K562 (cell line): Measurements from ENCODE around the gene GRPEL2. TPM values are rescaled to one million over a fixed set of nuclear protein-coding genes. Genes with fewer than 3 reads are reported as not detected.

Experiments used
- ATAC-seq: fragments of 200-7000 bp; cut with Tn5 transposase; 3 replicates; pipeline ENCODE4 v1.9.1; 2020; ENCODE audit warnings: moderate library complexity
- BruUV-seq: library from RNA; stranded (reverse); fragments of 400-500 nt; replicated peaks from 2 replicates; lab custom pipeline; 2021; lab: Mats Ljungman, UMichigan
- CTCF ChIA-PET: fragments of 300-600 bp; formaldehyde crosslinking; extraction: SDS; loops from one replicate; lab custom pipeline; 2021; ENCODE audit warnings: low intra/inter-chr PET ratio; lab: Yijun Ruan, JAX
- POLR2A ChIA-PET: fragments of 300-600, 350-650 bp; sonication (Branson Sonifier 250); formaldehyde crosslinking; extraction: SDS; loops from one replicate; lab custom pipeline; 2021; ENCODE audit warnings: antibody characterized with exemption, inconsistent platforms; lab: Yijun Ruan, JAX
- DNase-seq, 4 experiments: peaks; one replicate each; pipeline versions ENCODE4 v3.0.0 to v3.0.0-alpha.2; 2011 to 2018; ENCODE audit warnings: low spot score in 3 of 4, mixed read lengths in 3 of 4; ENCODE audit errors: extremely low read depth in 1 of 4
- FAIRE-seq: peaks from 2 replicates; lab custom pipeline; 2011; peaks lifted over from hg19 to GRCh38; lab: Jason Lieb, UNC
- H2AFZ ChIP-seq: 2 replicates; pipeline ENCODE4 v1.6.0; 2011; ENCODE audit warnings: low read depth, low read length, control low read depth, inconsistent platforms
- H3K27ac ChIP-seq: fragments of 200-600 bp; 3 replicates; pipeline ENCODE4 v1.8.0; 2011; ENCODE audit warnings: low read depth, mild to moderate bottlenecking, control low read depth, inconsistent platforms, low read length, moderate library complexity, mixed read lengths; ENCODE audit errors: extremely low read depth
- H3K27me3 ChIP-seq, 2 experiments: fragments of 300-600 bp in 1 of 2; 2 replicates in 1 of 2; 3 replicates in 1 of 2; pipeline versions ENCODE4 v1.6.0 to v1.8.0; 2011; ENCODE audit warnings: inconsistent platforms in 2 of 2, low read length in 2 of 2, mild to moderate bottlenecking in 1 of 2, mixed read lengths in 1 of 2, moderate library complexity in 1 of 2; ENCODE audit not compliant: control insufficient read depth in 2 of 2, insufficient read depth in 2 of 2
- H3K36me3 ChIP-seq: fragments of 300-600 bp; 3 replicates; pipeline ENCODE4 v1.8.0; 2011; ENCODE audit warnings: mild to moderate bottlenecking, low read length, inconsistent platforms; ENCODE audit not compliant: control insufficient read depth, insufficient read depth
- H3K4me1 ChIP-seq, 2 experiments: fragments of 200-600 bp in 1 of 2; replicated peaks in 1 of 2; 2 replicates in 1 of 2; 3 replicates in 1 of 2; pipeline versions ENCODE4 v1.5.1 to v1.8.0; 2011; ENCODE audit warnings: inconsistent platforms in 2 of 2, low read length in 2 of 2, mild to moderate bottlenecking in 1 of 2, mixed read lengths in 1 of 2, moderate library complexity in 1 of 2; ENCODE audit not compliant: control insufficient read depth in 2 of 2, insufficient read depth in 2 of 2
- H3K4me2 ChIP-seq: 2 replicates; pipeline ENCODE4 v1.6.1; 2011; ENCODE audit warnings: low read length, control low read depth, inconsistent platforms, mixed read lengths; ENCODE audit not compliant: insufficient read depth
- H3K4me3 ChIP-seq: fragments of 200-600 bp; sonication (generic), shearing (Covaris generic); 2 replicates; pipeline ENCODE4 v1.5.1; 2016; ENCODE audit warnings: control low read depth, inconsistent platforms
- H3K79me2 ChIP-seq: fragments of 200-600 bp; 3 replicates; pipeline ENCODE4 v1.8.0; 2011; ENCODE audit warnings: low read length, inconsistent platforms; ENCODE audit not compliant: control insufficient read depth, insufficient read depth
- H3K9ac ChIP-seq, 2 experiments: 2 replicates each; pipeline versions ENCODE4 v1.6.0 to v1.6.1; 2011; ENCODE audit warnings: low read depth in 2 of 2, low read length in 2 of 2, control low read depth in 1 of 2, inconsistent platforms in 1 of 2, mild to moderate bottlenecking in 1 of 2, mixed read lengths in 1 of 2; ENCODE audit not compliant: insufficient read depth in 1 of 2
- H3K9me1 ChIP-seq: one replicate; pipeline ENCODE4 v1.6.0; 2011; ENCODE audit warnings: inconsistent platforms, mild to moderate bottlenecking, low read length, moderate library complexity; ENCODE audit not compliant: control insufficient read depth, insufficient read depth
- H3K9me3 ChIP-seq: replicated peaks from 2 replicates; pipeline ENCODE4 v1.5.1; 2011; ENCODE audit warnings: low read depth, low read length, inconsistent platforms; ENCODE audit not compliant: control insufficient read depth, insufficient read depth
- H4K20me1 ChIP-seq: replicated peaks from 2 replicates; pipeline ENCODE4 v1.6.1; 2011; ENCODE audit warnings: low read length, inconsistent platforms, mixed read lengths; ENCODE audit not compliant: control insufficient read depth, insufficient read depth
- SIX5 ChIP-seq, 2 experiments: IDR thresholded peaks; 2 replicates each; pipeline ENCODE4 v1.6.1; 2011; ENCODE audit warnings: low read length in 2 of 2, borderline replicate concordance in 1 of 2, low read depth in 1 of 2, mild to moderate bottlenecking in 1 of 2, moderate library complexity in 1 of 2; ENCODE audit not compliant: insufficient read depth in 1 of 2
- ZFP36 ChIP-seq: fragments of 150-350 bp; IDR thresholded peaks from 2 replicates; pipeline ENCODE4 v1.6.1; 2018; ENCODE audit warnings: low read length, low read depth; ENCODE audit not compliant: partially characterized antibody
- WGBS: fragments of 100-300 bp; shearing (Covaris generic); methylation state at CpG from one replicate; pipeline ENCODE4 v1.1.6; 2016; ENCODE audit warnings: low coverage, mixed read lengths; ENCODE audit not compliant: insufficient coverage; ENCODE audit errors: missing lambda C conversion rate; 5-methylcytosine and 5-hydroxymethylcytosine counted together
- in situ Hi-C: fragments of 300-500 bp; cut with MboI; formaldehyde crosslinking; loops from 4 replicates; pipeline ENCODE4 v1.15.0; 2018; ENCODE audit warnings: inconsistent platforms, mixed read lengths
- intact Hi-C: fragments of 100-400 bp; cut with micrococcal nuclease; formaldehyde crosslinking; loops from 2 replicates; pipeline ENCODE4 v1.14.2; 2022
- polyA plus RNA-seq, 8 experiments: library from polyadenylated mRNA; depleted of rRNA in 4 of 8; stranded (reverse) in 5 of 8; unstranded in 3 of 8; fragments of >200 nt; fragmentation: Nextera tagmentation in 2 of 8; fragmentation: Illumina TruSeq in 1 of 8; extraction: Ambion mirVana in 2 of 8; extraction: Trizol in 1 of 8; gene quantifications; 2 replicates each; pipeline versions ENCODE4 v1.2.1 to v1.2.3, GENCODE V29; 2011 to 2014; ENCODE audit warnings: inconsistent platforms in 1 of 8, missing spikeins in 1 of 8
- total RNA-seq, 7 experiments: library from RNA; depleted of rRNA in 6 of 7; stranded (reverse); fragments of >200 nt in 6 of 7; fragmentation: Illumina TruSeq in 2 of 7; extraction: Trizol in 2 of 7; gene quantifications; 2 replicates each; pipeline versions ENCODE4 v1.2.1 to v1.2.3, GENCODE V29; 2011 to 2021; ENCODE audit warnings: low replicate concordance in 1 of 7
- TF ChIP-seq, protein P1 (sequence below), 2 experiments: IDR thresholded peaks in 1 of 2; conservative IDR thresholded peaks in 1 of 2; 2 replicates each; pipeline ENCODE4 v1.6.1; 2016; ENCODE audit warnings: low read depth in 2 of 2, mild to moderate bottlenecking in 1 of 2, missing compliant biosample characterization in 1 of 2, missing genetic modification characterization in 1 of 2, moderate library complexity in 1 of 2

Gene GRPEL2
- total and polyA plus RNA-seq, 9 of the 15 experiments (the other 6 are each of a cell fraction or from before 2014, with no cell fraction given) = 11.2 to 40.5 (median 25.8) TPM

DNA sequence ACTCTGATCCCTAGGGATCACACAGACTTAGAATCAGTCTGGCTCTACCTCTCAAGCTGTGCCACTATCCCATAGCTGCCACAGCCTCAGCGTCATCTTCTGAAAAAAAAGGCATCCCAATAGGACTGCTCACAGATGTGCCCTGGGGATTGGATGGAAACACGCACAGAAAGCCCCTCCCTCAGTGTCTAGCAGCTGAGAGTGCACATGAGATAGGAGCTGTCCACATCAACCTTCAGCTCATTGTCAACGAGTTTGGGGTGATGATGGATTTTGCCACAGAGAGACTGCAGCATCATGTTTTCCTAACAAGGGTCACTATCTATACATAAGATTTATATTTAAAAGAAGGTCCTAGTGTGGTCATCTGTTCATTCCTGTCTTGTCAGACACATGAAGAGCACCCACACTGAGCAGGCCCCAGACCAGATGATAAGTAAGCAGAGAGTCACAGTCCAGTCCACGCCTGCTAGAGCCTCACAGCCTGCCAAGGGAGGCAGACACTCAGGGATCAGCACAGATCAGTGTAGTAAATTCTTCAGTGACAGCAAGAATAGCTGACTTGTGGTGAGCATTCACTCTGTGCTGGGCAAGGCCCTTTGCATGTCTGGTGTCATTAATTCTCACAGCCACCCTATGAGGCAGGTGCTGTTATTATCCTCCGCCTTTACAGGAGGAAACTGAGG, 47.8 kb upstream of the GRPEL2 start:
- Histone ChIP-seq H3K79me2 (no peaks in the 10 kb centered on the region), H3K27ac (no peak overlapping the region), H3K9me1 (no peaks in the 10 kb centered on the region), H3K4me2 (no peak overlapping the region), H3K9me3 (no peaks in the 10 kb centered on the region), H4K20me1 (no peaks in the 10 kb centered on the region; the same call in 1 of the 2 replicates), H3K4me3 (no peak overlapping the region), H3K4me1 (peaks cover 0 to 8% of the 10 kb centered on the region in 2 experiments; a peak in 1 of 5 replicates), H2AFZ (no peak overlapping the region), H3K27me3 (peaks cover 44 to 79% of the 10 kb centered on the region in 2 experiments; a peak in 4 of 5 replicates), H3K9ac (no peak overlapping the region), H3K36me3 (no peaks in the 10 kb centered on the region)
- WGBS = 4% methylated on average over 5 of the region's 5 CpGs
- CTCF ChIA-PET = no interaction called here
- POLR2A ChIA-PET = interaction anchor here (0.7 to 0.9 kb wide), 2 partner anchors 8 to 20 kb away, joined by 3 read pairs; no protein-coding TSS in a partner anchor
- intact Hi-C loops = no loop called here
- BruUV-seq = no TSS peak
- ATAC-seq (no peak), DNase-seq (no peak), FAIRE-seq (no peak)
- TF ChIP-seq ZFP36 (no peak), SIX5 (IDR thresholded peaks at IDR 0.05; ENCODE audit: borderline replicate concordance in 1 of 2, insufficient read depth in 1 of 2, low read depth in 1 of 2, low read length in 2 of 2) (no peak)
- TF ChIP-seq, protein P1, sequence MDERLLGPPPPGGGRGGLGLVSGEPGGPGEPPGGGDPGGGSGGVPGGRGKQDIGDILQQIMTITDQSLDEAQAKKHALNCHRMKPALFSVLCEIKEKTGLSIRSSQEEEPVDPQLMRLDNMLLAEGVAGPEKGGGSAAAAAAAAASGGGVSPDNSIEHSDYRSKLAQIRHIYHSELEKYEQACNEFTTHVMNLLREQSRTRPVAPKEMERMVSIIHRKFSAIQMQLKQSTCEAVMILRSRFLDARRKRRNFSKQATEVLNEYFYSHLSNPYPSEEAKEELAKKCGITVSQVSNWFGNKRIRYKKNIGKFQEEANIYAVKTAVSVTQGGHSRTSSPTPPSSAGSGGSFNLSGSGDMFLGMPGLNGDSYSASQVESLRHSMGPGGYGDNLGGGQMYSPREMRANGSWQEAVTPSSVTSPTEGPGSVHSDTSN (CRISPR knock-in tag; IDR thresholded peaks at IDR 0.05; ENCODE audit: low read depth) = no peak
- TF ChIP-seq, protein P1 (tag; conservative IDR thresholded peaks at IDR 0.05; ENCODE audit: low read depth) = peak; percentile 58
- in situ Hi-C loops = no loop called here
